DND-41 (cell line): ENCODE results near the gene CUBN.

Source experiments
- ATAC-seq: fragments of 200-7000 bp; cut with Tn5 transposase; 3 replicates; pipeline ENCODE4 v1.9.1; 2021; ENCODE audit warnings: low read depth; ENCODE audit not compliant: insufficient read depth
- DNase-seq: peaks from one replicate; pipeline ENCODE4 v3.0.0-alpha.2; 2020
- H2AFZ ChIP-seq: 2 replicates; pipeline ENCODE4 v1.6.0; 2012; ENCODE audit warnings: low read depth, low read length
- H3K27ac ChIP-seq: 2 replicates; pipeline ENCODE4 v1.5.1; 2012; ENCODE audit warnings: low read length, inconsistent platforms
- H3K27me3 ChIP-seq: fragments of 200-600 bp; sonication (generic); 2 replicates; pipeline ENCODE4 v1.6.0; 2012; ENCODE audit warnings: low read length, mild to moderate bottlenecking, inconsistent platforms; ENCODE audit not compliant: insufficient read depth, poor library complexity
- H3K36me3 ChIP-seq: 2 replicates; pipeline ENCODE4 v1.5.1; 2012; ENCODE audit warnings: low read length, inconsistent platforms; ENCODE audit not compliant: insufficient read depth
- H3K4me1 ChIP-seq: 2 replicates; pipeline ENCODE4 v1.5.1; 2012; ENCODE audit warnings: mild to moderate bottlenecking, low read length; ENCODE audit not compliant: insufficient read depth
- H3K4me2 ChIP-seq: 2 replicates; pipeline ENCODE4 v1.6.0; 2012; ENCODE audit warnings: mild to moderate bottlenecking, moderate library complexity, low read length, inconsistent platforms; ENCODE audit not compliant: insufficient read depth
- H3K4me3 ChIP-seq, 2 experiments: fragments of 200-600 bp in 1 of 2; shearing (Covaris generic) in 1 of 2; 2 replicates each; pipeline ENCODE4 v1.5.1; 2012 to 2016; ENCODE audit warnings: inconsistent platforms in 2 of 2, low read length in 2 of 2, mild to moderate bottlenecking in 2 of 2, low read depth in 1 of 2, moderate library complexity in 1 of 2
- H3K79me2 ChIP-seq: 2 replicates; pipeline ENCODE4 v1.6.0; 2012; ENCODE audit warnings: low read length, inconsistent platforms; ENCODE audit not compliant: insufficient read depth
- H3K9ac ChIP-seq: 2 replicates; pipeline ENCODE4 v1.6.0; 2012; ENCODE audit warnings: low read depth, mild to moderate bottlenecking, inconsistent platforms, low read length, moderate library complexity
- H3K9me3 ChIP-seq: 2 replicates; pipeline ENCODE4 v1.5.1; 2012; ENCODE audit warnings: low read length, moderate library complexity, mild to moderate bottlenecking, inconsistent platforms; ENCODE audit not compliant: insufficient read depth, severe bottlenecking
- H4K20me1 ChIP-seq: 2 replicates; pipeline ENCODE4 v1.6.0; 2012; ENCODE audit warnings: low read length; ENCODE audit not compliant: insufficient read depth
- EZH2 ChIP-seq: IDR thresholded peaks from 3 replicates; pipeline ENCODE4 v1.6.1; 2012; ENCODE audit warnings: borderline replicate concordance, low read depth, mild to moderate bottlenecking, moderate library complexity, low read length, inconsistent platforms; ENCODE audit not compliant: severe bottlenecking
- TF ChIP-seq, protein P1 (sequence below): IDR thresholded peaks from 2 replicates; pipeline ENCODE4 v1.5.1; 2012; ENCODE audit warnings: borderline replicate concordance, low read length, moderate library complexity, mild to moderate bottlenecking; ENCODE audit not compliant: poor library complexity, severe bottlenecking; ENCODE audit errors: extremely low read depth

Gene CUBN

GRCh38 chr10:17112566-17112965 lies 17.0 kb downstream of the CUBN start:
- no peak for ATAC-seq
- Histone ChIP-seq H4K20me1 (no peaks in the 10 kb centered on the region), H2AFZ (no peak overlapping the region), H3K79me2 (no peaks in the 10 kb centered on the region), H3K27ac (no peak overlapping the region), H3K9me3 (no peaks in the 10 kb centered on the region), H3K4me3 (no peak overlapping the region), H3K9ac (no peak overlapping the region), H3K4me2 (no peak overlapping the region), H3K27me3 (no peaks in the 10 kb centered on the region), H3K36me3 (no peaks in the 10 kb centered on the region), H3K4me1 (no peaks in the 10 kb centered on the region)
- no peak for TF ChIP-seq EZH2
- DNase-seq: no peak

DNA sequence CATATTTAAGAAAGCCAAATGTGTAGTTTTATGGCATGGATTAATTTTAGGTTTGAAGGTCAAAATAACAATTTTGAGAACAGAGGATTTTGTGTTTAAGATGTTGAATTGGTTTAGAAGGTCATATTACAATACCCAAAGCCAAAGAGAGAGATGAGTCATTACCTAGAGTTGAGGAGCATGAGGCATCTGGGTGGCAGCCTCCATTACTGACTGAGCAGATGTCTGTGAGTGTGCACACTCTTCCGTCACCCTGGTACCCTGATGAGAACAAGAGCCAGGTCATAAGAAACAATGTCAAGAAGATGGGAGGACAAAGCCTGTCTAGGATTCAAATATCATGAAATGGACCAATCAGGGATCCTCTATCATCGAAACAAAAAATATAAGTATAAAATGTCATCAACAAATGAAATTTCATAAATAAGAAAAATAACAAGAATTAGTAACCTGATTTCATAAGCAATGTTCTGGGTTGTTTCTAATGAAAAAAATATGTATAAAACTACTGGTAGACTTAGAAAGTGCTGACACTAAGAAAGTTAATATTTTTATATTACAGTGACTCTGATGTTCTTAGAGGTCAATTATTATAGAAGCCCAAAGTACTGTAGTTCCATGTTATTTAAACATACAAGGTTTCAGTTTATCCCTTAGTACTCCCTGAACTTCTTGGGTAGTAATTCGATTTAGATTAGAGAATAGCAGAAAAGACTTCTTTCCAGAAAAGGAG lies 20.0 kb downstream of the CUBN start:
- Histone ChIP-seq H3K79me2 (no peaks in the 10 kb centered on the region), H3K36me3 (no peaks in the 10 kb centered on the region), H2AFZ (no peak overlapping the region), H3K9ac (no peak overlapping the region), H3K4me2 (no peak overlapping the region), H3K4me1 (no peaks in the 10 kb centered on the region), H4K20me1 (no peaks in the 10 kb centered on the region), H3K27ac (no peak overlapping the region), H3K4me3 (no peak overlapping the region), H3K9me3 (no peaks in the 10 kb centered on the region), H3K27me3 (no peaks in the 10 kb centered on the region)
- TF ChIP-seq, protein P1, sequence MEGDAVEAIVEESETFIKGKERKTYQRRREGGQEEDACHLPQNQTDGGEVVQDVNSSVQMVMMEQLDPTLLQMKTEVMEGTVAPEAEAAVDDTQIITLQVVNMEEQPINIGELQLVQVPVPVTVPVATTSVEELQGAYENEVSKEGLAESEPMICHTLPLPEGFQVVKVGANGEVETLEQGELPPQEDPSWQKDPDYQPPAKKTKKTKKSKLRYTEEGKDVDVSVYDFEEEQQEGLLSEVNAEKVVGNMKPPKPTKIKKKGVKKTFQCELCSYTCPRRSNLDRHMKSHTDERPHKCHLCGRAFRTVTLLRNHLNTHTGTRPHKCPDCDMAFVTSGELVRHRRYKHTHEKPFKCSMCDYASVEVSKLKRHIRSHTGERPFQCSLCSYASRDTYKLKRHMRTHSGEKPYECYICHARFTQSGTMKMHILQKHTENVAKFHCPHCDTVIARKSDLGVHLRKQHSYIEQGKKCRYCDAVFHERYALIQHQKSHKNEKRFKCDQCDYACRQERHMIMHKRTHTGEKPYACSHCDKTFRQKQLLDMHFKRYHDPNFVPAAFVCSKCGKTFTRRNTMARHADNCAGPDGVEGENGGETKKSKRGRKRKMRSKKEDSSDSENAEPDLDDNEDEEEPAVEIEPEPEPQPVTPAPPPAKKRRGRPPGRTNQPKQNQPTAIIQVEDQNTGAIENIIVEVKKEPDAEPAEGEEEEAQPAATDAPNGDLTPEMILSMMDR: no peak
- TF ChIP-seq EZH2: no peak
- no peak for DNase-seq
- ATAC-seq: no peak; the same call in 2 of the 3 replicates

DNA sequence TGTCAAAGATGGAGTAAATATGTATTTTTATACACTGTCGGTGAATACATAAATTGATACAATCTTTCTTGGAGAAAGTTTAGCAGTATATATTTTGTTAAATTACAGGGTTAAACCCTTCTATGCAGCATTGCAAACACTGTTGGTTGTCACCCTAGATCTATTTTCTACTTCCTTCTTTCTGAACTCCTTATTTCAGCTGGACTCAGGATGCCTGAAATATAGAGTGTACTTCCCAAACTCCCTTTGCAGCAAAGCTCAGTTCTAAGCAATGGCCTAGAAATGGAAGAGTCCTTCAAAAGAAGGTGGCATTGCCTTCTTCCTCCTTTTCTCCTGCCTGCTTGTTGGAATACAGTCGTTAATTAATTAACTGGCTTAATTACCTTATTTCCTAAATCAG lies 20.6 kb downstream of the CUBN start:
- DNase-seq: no peak

GRCh38 chr10:17106991-17107390 lies 22.6 kb downstream of the CUBN start:
- Histone ChIP-seq H3K79me2 (no peaks in the 10 kb centered on the region), H3K4me3 (no peak overlapping the region), H3K27me3 (no peaks in the 10 kb centered on the region), H3K9ac (no peak overlapping the region), H2AFZ (no peak overlapping the region), H3K27ac (no peak overlapping the region), H3K4me1 (no peaks in the 10 kb centered on the region), H3K9me3 (no peaks in the 10 kb centered on the region), H3K36me3 (no peaks in the 10 kb centered on the region), H3K4me2 (no peak overlapping the region), H4K20me1 (no peaks in the 10 kb centered on the region)
- TF ChIP-seq, protein P1: no peak
- no peak for TF ChIP-seq EZH2
- ATAC-seq: no peak
- no peak for DNase-seq

More for the DNA sequence above, 20.6 kb downstream of the CUBN start:
- Histone ChIP-seq H3K9me3 (no peaks in the 10 kb centered on the region), H3K27ac (no peak overlapping the region), H2AFZ (no peak overlapping the region), H3K4me3 (no peak overlapping the region), H3K9ac (no peak overlapping the region), H4K20me1 (no peaks in the 10 kb centered on the region), H3K79me2 (no peaks in the 10 kb centered on the region), H3K27me3 (no peaks in the 10 kb centered on the region), H3K4me1 (no peaks in the 10 kb centered on the region), H3K4me2 (no peak overlapping the region), H3K36me3 (no peaks in the 10 kb centered on the region)
- TF ChIP-seq, protein P1: no peak
- TF ChIP-seq EZH2: no peak
- ATAC-seq: no peak
